HEK293T (cell line): Measurements from ENCODE around the gene CLMP.

Experiments
- CTBP1 ChIP-seq: fragments of 450-650 bp; IDR thresholded peaks from 2 replicates; pipeline ENCODE4 v1.6.1; 2016; ENCODE audit warnings: borderline replicate concordance
- FOXA1 ChIP-seq: fragments of 450-650 bp; IDR thresholded peaks from 2 replicates; pipeline ENCODE4 v1.6.1; 2016; ENCODE audit warnings: mild to moderate bottlenecking
- HDGF ChIP-seq: fragments of 450-650 bp; IDR thresholded peaks from 2 replicates; pipeline ENCODE4 v1.6.1; 2017; ENCODE audit warnings: antibody characterized with exemption, borderline replicate concordance
- PKNOX1 ChIP-seq: fragments of 450-650 bp; IDR thresholded peaks from 2 replicates; pipeline ENCODE4 v1.6.1; 2016
- SP1 ChIP-seq: fragments of 450-650 bp; IDR thresholded peaks from 2 replicates; pipeline ENCODE4 v1.6.1; 2017
- SUZ12 ChIP-seq: fragments of 450-650 bp; IDR thresholded peaks from 2 replicates; pipeline ENCODE4 v1.6.1; 2016; ENCODE audit warnings: mild to moderate bottlenecking
- ZNF384 ChIP-seq: fragments of 450-650 bp; IDR thresholded peaks from 2 replicates; pipeline ENCODE4 v1.6.1; 2016

- TF ChIP-seq HDGF (no peak), PKNOX1 (no peak), CTBP1 (no peak), ZNF384 (no peak), SP1 (no peak), FOXA1 (no peak), SUZ12 (no peak)
Measured at GRCh38 chr11:123129920-123130319, 65.1 kb downstream of the CLMP start.
